Mesendoderm (in vitro differentiated cells): ENCODE data around the gene MCF2L2.
A peak's percentile ranks its signal among the peaks of the same experiment; 100 is the strongest.

ENCODE experiments used
- DNase-seq: peaks from one replicate; pipeline ENCODE4 v3.0.0; 2013
- H2AK5ac ChIP-seq: 2 replicates; pipeline ENCODE4 v1.6.1; 2013; ENCODE audit warnings: low read length, inconsistent platforms
- H2BK120ac ChIP-seq: 2 replicates; pipeline ENCODE4 v1.6.1; 2013; ENCODE audit warnings: low read depth, mild to moderate bottlenecking, low read length, moderate library complexity, mixed read lengths
- H2BK15ac ChIP-seq: replicated peaks from 2 replicates; pipeline ENCODE4 v1.6.1; 2013; ENCODE audit warnings: low read depth, mild to moderate bottlenecking, moderate library complexity
- H2BK5ac ChIP-seq: 2 replicates; pipeline ENCODE4 v1.6.1; 2013; ENCODE audit warnings: low read length, inconsistent platforms
- H3K18ac ChIP-seq: 2 replicates; pipeline ENCODE4 v1.6.1; 2013; ENCODE audit warnings: mild to moderate bottlenecking, low read length, mixed read lengths
- H3K23ac ChIP-seq: one replicate; pipeline ENCODE4 v1.6.1; 2013; ENCODE audit warnings: low read length
- H3K27ac ChIP-seq: 2 replicates; pipeline ENCODE4 v1.5.1; 2013; ENCODE audit warnings: low read depth, mild to moderate bottlenecking, inconsistent platforms, low read length, moderate library complexity
- H3K27me3 ChIP-seq: 2 replicates; pipeline ENCODE4 v1.6.1; 2013; ENCODE audit warnings: low read length, control low read depth, mild to moderate bottlenecking, inconsistent platforms; ENCODE audit not compliant: insufficient read depth, poor library complexity
- H3K36me3 ChIP-seq: 2 replicates; pipeline ENCODE4 v1.6.1; 2013; ENCODE audit warnings: low read length, inconsistent platforms; ENCODE audit not compliant: control insufficient read depth, insufficient read depth
- H3K4ac ChIP-seq: one replicate; pipeline ENCODE4 v1.6.1; 2013; ENCODE audit warnings: low read depth, mild to moderate bottlenecking, low read length, moderate library complexity
- H3K4me1 ChIP-seq: 2 replicates; pipeline ENCODE4 v1.6.1; 2013; ENCODE audit warnings: low read depth, low read length, inconsistent platforms; ENCODE audit not compliant: control insufficient read depth
- H3K4me2 ChIP-seq: 2 replicates; pipeline ENCODE4 v1.6.1; 2013; ENCODE audit warnings: low read length
- H3K4me3 ChIP-seq: 2 replicates; pipeline ENCODE4 v1.5.1; 2013; ENCODE audit warnings: mild to moderate bottlenecking, low read length
- H3K56ac ChIP-seq: one replicate; pipeline ENCODE4 v1.6.1; 2013; ENCODE audit warnings: low read length
- H3K79me1 ChIP-seq: 2 replicates; pipeline ENCODE4 v1.6.1; 2013; ENCODE audit warnings: low read length, inconsistent platforms
- H3K79me2 ChIP-seq: 2 replicates; pipeline ENCODE4 v1.6.1; 2013; ENCODE audit warnings: mild to moderate bottlenecking, low read length; ENCODE audit not compliant: control insufficient read depth, insufficient read depth
- H3K9ac ChIP-seq: 2 replicates; pipeline ENCODE4 v1.6.1; 2013; ENCODE audit warnings: low read length, inconsistent platforms
- H4K5ac ChIP-seq: one replicate; pipeline ENCODE4 v1.6.1; 2013; ENCODE audit warnings: low read length
- H4K8ac ChIP-seq: one replicate; pipeline ENCODE4 v1.6.1; 2013; ENCODE audit warnings: low read depth, mild to moderate bottlenecking, control low read depth, low read length, moderate library complexity
- WGBS: extraction: QIAGEN DNeasy Blood & Tissue Kit; methylation state at CpG from one replicate; pipeline ENCODE4 v1.1.7; 2013; ENCODE audit warnings: low lambda C conversion rate, missing lambda C conversion rate; ENCODE audit not compliant: insufficient coverage; ENCODE audit errors: extremely low coverage; 5-methylcytosine and 5-hydroxymethylcytosine counted together

Gene MCF2L2

DNA sequence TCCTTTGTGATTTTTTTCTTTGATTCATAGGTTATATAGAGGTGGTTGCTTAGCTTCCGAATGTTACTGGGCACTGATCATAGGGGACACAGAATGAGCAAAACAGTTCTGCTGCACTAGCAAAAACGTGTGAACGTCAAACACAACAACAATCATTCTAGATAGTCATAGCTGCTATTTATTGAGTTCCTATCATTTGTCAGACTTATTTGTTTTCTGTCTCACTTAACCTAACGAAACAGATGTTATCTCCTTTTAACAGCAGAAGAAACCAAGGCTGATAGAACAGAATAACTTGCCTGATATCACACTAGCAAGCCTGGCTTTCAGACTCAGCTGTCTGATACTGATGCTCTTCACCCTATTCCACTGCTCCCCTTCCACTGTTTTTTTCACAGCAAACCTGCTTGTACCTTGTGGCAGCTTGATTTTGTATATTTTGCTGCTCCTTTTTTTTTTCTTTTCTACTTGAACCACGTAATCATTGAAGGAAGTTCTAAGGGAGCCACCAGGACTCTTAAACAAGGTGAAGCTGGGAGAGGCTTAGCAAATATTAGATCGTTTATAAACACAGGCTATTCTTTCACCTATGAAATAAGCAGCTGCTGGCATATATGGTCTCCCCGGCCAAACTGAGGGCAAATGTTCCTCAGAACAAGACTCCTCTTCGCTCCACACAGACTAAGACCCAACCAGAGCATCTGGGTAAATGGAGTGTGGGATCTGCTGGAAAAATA lies 78.8 kb downstream of the MCF2L2 start:
- Histone ChIP-seq H4K8ac (no peak overlapping the region), H2BK5ac (no peak overlapping the region), H3K79me2 (no peaks in the 10 kb centered on the region), H3K18ac (no peak overlapping the region), H3K27me3 (no peaks in the 10 kb centered on the region), H3K4me1 (peaks cover 10% of the 10 kb centered on the region), H3K4me3 (no peak overlapping the region), H2BK120ac (no peak overlapping the region), H3K27ac (peak overlapping the region; percentile 93), H3K9ac (no peak overlapping the region), H3K4ac (no peak overlapping the region), H3K36me3 (no peaks in the 10 kb centered on the region), H3K79me1 (no peaks in the 10 kb centered on the region), H3K23ac (no peak overlapping the region), H3K56ac (peak overlapping the region; percentile 26), H2AK5ac (no peak overlapping the region), H3K4me2 (no peak overlapping the region), H4K5ac (no peak overlapping the region), H2BK15ac (no peak overlapping the region)
- DNase-seq: peak; percentile 34
- no CpG with 5 or more reads among the region's 8 CpGs for WGBS

DNA sequence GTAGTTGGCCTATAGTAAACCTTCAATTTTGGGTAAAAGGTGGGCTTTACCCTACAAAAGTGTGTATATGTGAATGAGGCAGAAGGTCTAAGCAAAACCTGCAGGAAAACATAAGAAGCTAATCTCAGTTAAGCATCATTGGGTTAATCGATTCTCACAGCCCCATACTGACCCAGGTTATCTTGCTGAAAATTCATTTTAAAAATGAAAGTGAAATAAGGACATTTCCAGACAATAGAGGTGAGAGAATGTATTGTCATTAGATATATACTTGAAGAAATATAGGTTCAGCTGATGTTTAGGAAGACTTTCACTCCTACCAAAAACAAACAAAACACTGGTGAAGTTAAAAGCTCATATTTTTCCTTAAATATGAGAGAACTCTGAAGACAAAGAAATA lies 85.6 kb downstream of the MCF2L2 start:
- H3K4ac ChIP-seq: no peak overlapping the region
- H3K9ac ChIP-seq: no peak overlapping the region
- no peaks in the 10 kb centered on the region for H3K4me1 ChIP-seq
- no peak overlapping the region for H4K8ac ChIP-seq
- H2BK120ac ChIP-seq: no peak overlapping the region
- H3K79me2 ChIP-seq: no peaks in the 10 kb centered on the region
- no peak overlapping the region for H3K23ac ChIP-seq
- H3K4me3 ChIP-seq: no peak overlapping the region
- no peak overlapping the region for H3K56ac ChIP-seq
- no CpG with 5 or more reads among the region's 1 CpG for WGBS
- H2BK5ac ChIP-seq: no peak overlapping the region
- no peaks in the 10 kb centered on the region for H3K36me3 ChIP-seq
- H4K5ac ChIP-seq: no peak overlapping the region
- H3K27ac ChIP-seq: no peak overlapping the region
- H3K79me1 ChIP-seq: no peaks in the 10 kb centered on the region
- H3K4me2 ChIP-seq: no peak overlapping the region
- no peak overlapping the region for H2BK15ac ChIP-seq
- H3K18ac ChIP-seq: no peak overlapping the region
- H2AK5ac ChIP-seq: no peak overlapping the region
- no peak for DNase-seq
- H3K27me3 ChIP-seq: no peaks in the 10 kb centered on the region

DNA sequence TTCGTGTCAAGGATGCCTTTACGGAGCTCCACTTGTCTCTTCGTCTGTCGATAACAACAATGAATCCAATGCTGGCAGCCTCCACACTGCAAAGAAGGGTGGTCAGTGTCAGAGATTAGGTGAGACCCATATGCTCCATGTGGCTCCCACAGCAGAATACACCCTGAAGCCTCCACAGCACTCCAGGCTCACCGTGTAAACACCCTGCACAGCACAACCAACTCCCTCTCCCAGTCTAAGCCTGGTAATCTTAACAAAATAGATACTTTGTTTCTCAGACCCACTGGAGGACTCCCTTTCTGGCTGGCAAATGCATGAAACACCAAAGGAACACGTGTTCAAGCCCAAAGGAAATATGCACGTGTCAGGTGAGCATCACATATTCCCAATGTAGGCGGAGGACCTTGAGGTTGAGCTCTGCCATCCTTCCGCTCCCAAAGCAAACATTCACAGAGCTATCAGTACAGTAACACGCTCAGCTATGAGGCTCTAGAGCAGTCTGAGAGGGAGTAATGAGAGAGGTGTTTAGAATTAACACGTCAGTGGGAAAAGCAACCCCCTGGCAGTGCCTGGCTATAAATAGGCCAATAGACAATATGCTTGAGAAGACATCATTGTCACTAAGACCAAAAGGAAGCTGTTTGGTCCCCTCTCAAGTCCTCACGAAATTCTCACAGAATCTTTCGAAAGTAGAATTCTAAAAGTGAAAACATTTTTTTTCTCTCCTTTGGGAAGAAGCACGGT lies 86.7 kb downstream of the MCF2L2 start:
- Histone ChIP-seq H3K4me2 (no peak overlapping the region), H2BK5ac (no peak overlapping the region), H3K79me1 (no peaks in the 10 kb centered on the region), H3K79me2 (no peaks in the 10 kb centered on the region), H3K4me3 (no peak overlapping the region), H3K27me3 (no peaks in the 10 kb centered on the region), H3K4me1 (no peaks in the 10 kb centered on the region), H3K4ac (no peak overlapping the region), H3K56ac (no peak overlapping the region), H2BK15ac (no peak overlapping the region), H3K18ac (no peak overlapping the region), H3K9ac (no peak overlapping the region), H4K8ac (no peak overlapping the region), H4K5ac (no peak overlapping the region), H3K27ac (no peak overlapping the region), H3K23ac (no peak overlapping the region), H2AK5ac (no peak overlapping the region), H2BK120ac (no peak overlapping the region), H3K36me3 (no peaks in the 10 kb centered on the region)
- no CpG with 5 or more reads among the region's 14 CpGs for WGBS
- DNase-seq: peak; percentile 33

DNA sequence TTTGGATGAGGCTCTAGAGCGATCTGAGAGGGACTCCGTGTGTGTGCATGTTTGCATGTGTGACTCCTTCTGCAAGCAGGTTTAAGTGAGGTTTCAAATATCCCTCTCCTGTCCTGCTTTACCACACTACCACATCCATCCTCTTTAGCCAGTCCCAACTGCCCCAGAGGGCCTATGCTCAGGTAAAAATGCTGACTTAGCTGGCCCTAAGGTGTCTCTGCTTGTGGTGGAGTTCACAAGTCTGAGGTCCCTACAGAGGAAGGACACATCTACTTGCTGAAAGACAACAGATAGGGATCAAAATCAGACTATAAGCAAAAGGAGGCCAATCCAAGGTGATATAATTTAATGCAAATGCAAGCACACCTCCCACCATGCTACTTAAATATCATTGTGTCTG lies 88.2 kb downstream of the MCF2L2 start:
- H4K5ac ChIP-seq: no peak overlapping the region
- H3K36me3 ChIP-seq: no peaks in the 10 kb centered on the region
- H2BK5ac ChIP-seq: no peak overlapping the region
- no peak overlapping the region for H2BK15ac ChIP-seq
- no peak overlapping the region for H3K18ac ChIP-seq
- H3K27me3 ChIP-seq: no peaks in the 10 kb centered on the region
- no peak overlapping the region for H4K8ac ChIP-seq
- no peak overlapping the region for H2AK5ac ChIP-seq
- no peak overlapping the region for H3K4me3 ChIP-seq
- H3K4me1 ChIP-seq: no peaks in the 10 kb centered on the region
- DNase-seq: no peak
- no peak overlapping the region for H3K4ac ChIP-seq
- WGBS: no CpG with 5 or more reads among the region's 2 CpGs
- no peak overlapping the region for H3K9ac ChIP-seq
- H3K79me1 ChIP-seq: no peaks in the 10 kb centered on the region
- no peak overlapping the region for H3K56ac ChIP-seq
- H3K4me2 ChIP-seq: no peak overlapping the region
- no peak overlapping the region for H3K27ac ChIP-seq
- no peak overlapping the region for H2BK120ac ChIP-seq
- no peak overlapping the region for H3K23ac ChIP-seq
- no peaks in the 10 kb centered on the region for H3K79me2 ChIP-seq

DNA sequence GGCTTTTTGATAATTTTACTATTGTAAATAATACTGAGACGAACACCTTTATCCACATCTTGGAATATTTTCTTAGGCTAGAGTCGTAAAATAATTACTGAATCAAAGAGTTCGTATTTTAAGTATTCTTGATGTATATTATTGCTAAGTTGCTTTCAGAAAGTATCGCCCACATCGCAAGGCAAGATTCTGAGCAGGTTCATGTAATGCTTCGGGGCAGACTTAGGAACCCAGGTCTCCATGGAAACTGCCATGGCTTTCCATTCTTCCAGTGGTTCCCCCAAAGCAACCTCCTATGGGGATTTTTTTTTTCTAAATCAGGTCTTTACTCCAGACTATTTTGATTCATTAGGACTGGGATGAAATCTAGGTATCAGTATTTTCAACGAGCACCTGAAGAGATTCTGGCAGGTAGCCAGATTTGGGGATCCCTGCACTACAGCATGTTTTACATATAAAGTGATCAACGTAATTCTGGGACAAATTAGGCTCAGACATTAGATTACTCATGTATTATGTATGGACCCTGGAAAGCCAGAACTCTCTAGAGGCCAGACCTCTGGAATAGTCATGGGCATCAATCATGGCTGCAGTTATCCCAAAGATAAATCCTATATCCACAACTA lies 88.8 kb downstream of the MCF2L2 start:
- no peaks in the 10 kb centered on the region for H3K27me3 ChIP-seq
- no CpG with 5 or more reads among the region's 8 CpGs for WGBS
- no peaks in the 10 kb centered on the region for H3K79me1 ChIP-seq
- no peak for DNase-seq
- H2BK120ac ChIP-seq: no peak overlapping the region
- no peaks in the 10 kb centered on the region for H3K79me2 ChIP-seq
- no peak overlapping the region for H2AK5ac ChIP-seq
- H3K4me1 ChIP-seq: no peaks in the 10 kb centered on the region
- no peak overlapping the region for H3K9ac ChIP-seq
- no peak overlapping the region for H3K18ac ChIP-seq
- H3K4ac ChIP-seq: no peak overlapping the region
- H4K8ac ChIP-seq: no peak overlapping the region
- H3K23ac ChIP-seq: no peak overlapping the region
- H2BK15ac ChIP-seq: no peak overlapping the region
- no peak overlapping the region for H2BK5ac ChIP-seq
- no peak overlapping the region for H3K4me2 ChIP-seq
- H3K36me3 ChIP-seq: no peaks in the 10 kb centered on the region
- no peak overlapping the region for H4K5ac ChIP-seq
- no peak overlapping the region for H3K27ac ChIP-seq
- no peak overlapping the region for H3K4me3 ChIP-seq
- H3K56ac ChIP-seq: no peak overlapping the region
